ENCODE data around the gene GALNT17. TPM values are rescaled to one million over a fixed set of nuclear protein-coding genes. Genes with fewer than 3 reads are reported as not detected.

The GALNT17 gene
- total and polyA plus RNA-seq, 11 donors = 16.9 to 116 (median 73.1) TPM

GRCh38 chr7:71443191-71443530, 311.2 kb downstream of the GALNT17 start:
- 68 to 72% (median 71%) methylated on average over 6 of the region's 6 CpGs for WGBS, 4 donors
- no peaks in the 10 kb centered on the region for H3K36me3 ChIP-seq
- TF ChIP-seq CTCF (IDR thresholded peaks at IDR 0.05) (no peak), POLR2A (IDR thresholded peaks at IDR 0.05) (no peak)
- intact Hi-C loops (cut with DNase I) = no loop called here
- H3K27me3 ChIP-seq = no peaks in the 10 kb centered on the region
- ATAC-seq = no peak
- peaks cover 0 to 9% (median 0%) of the 10 kb centered on the region in 12 donors for H3K4me1 ChIP-seq
- DNase-seq = no peak
- no peak overlapping the region for H3K27ac ChIP-seq
- no peak overlapping the region for H3K4me3 ChIP-seq
- H3K9me3 ChIP-seq = no peaks in the 10 kb centered on the region

GRCh38 chr7:71444130-71444529, 312.2 kb downstream of the GALNT17 start:
- H3K27me3 ChIP-seq = no peaks in the 10 kb centered on the region
- H3K4me1 ChIP-seq = peaks cover 0 to 9% (median 0%) of the 10 kb centered on the region in 12 donors
- no peak overlapping the region for H3K27ac ChIP-seq
- DNase-seq (no peak), ATAC-seq (no peak)
- H3K9me3 ChIP-seq = no peaks in the 10 kb centered on the region
- H3K36me3 ChIP-seq = no peaks in the 10 kb centered on the region
- intact Hi-C loops (cut with DNase I) = no loop called here
- WGBS, 4 donors = 84 to 91% (median 88%) methylated on average over 4 of the region's 4 CpGs
- no peak overlapping the region for H3K4me3 ChIP-seq
- TF ChIP-seq CTCF (IDR thresholded peaks at IDR 0.05) = no peak
- no peak for TF ChIP-seq POLR2A (IDR thresholded peaks at IDR 0.05)

- 33 to 39% (median 38%) methylated on average over 2 of the region's 2 CpGs for WGBS, 4 donors
- Histone ChIP-seq H3K27ac (no peak overlapping the region), H3K4me3 (no peak overlapping the region), H3K36me3 (no peaks in the 10 kb centered on the region), H3K4me1 (peaks cover 0 to 12% (median 5%) of the 10 kb centered on the region in 12 donors), H3K9me3 (no peaks in the 10 kb centered on the region), H3K27me3 (no peaks in the 10 kb centered on the region)
- no peak for TF ChIP-seq POLR2A (IDR thresholded peaks at IDR 0.05)
- TF ChIP-seq CTCF (IDR thresholded peaks at IDR 0.05) = no peak
- ATAC-seq = peak in 2 of 4 donors; percentile 35 to 56
- intact Hi-C loops (cut with DNase I) = loop anchor here in 1 of 10 donors (10.0 kb wide), 1 partner anchor 161 kb away; no protein-coding TSS in a partner anchor
- no peak for DNase-seq
Observed at GRCh38 chr7:71453630-71454029, 321.7 kb downstream of the GALNT17 start.

- DNase-seq (no peak), ATAC-seq (no peak)
- Histone ChIP-seq H3K4me1 (peaks cover 0 to 20% (median 6%) of the 10 kb centered on the region in 12 donors), H3K4me3 (no peak overlapping the region), H3K27ac (no peak overlapping the region), H3K27me3 (no peaks in the 10 kb centered on the region), H3K9me3 (no peaks in the 10 kb centered on the region), H3K36me3 (no peaks in the 10 kb centered on the region)
- intact Hi-C loops (cut with DNase I) = loop anchor here in 1 of 10 donors (10.0 kb wide), 1 partner anchor 160 kb away; no protein-coding TSS in a partner anchor
- TF ChIP-seq CTCF (IDR thresholded peaks at IDR 0.05) = no peak
- no peak for TF ChIP-seq POLR2A (IDR thresholded peaks at IDR 0.05)
Observed at GRCh38 chr7:71454981-71455380, 323.0 kb downstream of the GALNT17 start.

All from heart left ventricle (tissue), 16 donors.